GM12864 (cell line): Measurements from ENCODE around the gene YTHDF1.

Experiments used
- DNase-seq: peaks from one replicate; pipeline ENCODE4 v3.0.0-alpha.2; 2011; ENCODE audit warnings: low read depth
- H3K4me3 ChIP-seq: 2 replicates; pipeline ENCODE4 v1.5.1; 2011; ENCODE audit warnings: mild to moderate bottlenecking, low read depth, low read length, control low read depth
- TF ChIP-seq, protein P1 (sequence below): IDR thresholded peaks from 2 replicates; pipeline ENCODE4 v1.5.1; 2011; ENCODE audit warnings: low read depth, mild to moderate bottlenecking, moderate library complexity, low read length, control low read depth, inconsistent platforms; ENCODE audit errors: missing control alignments

YTHDF1 gene

DNA sequence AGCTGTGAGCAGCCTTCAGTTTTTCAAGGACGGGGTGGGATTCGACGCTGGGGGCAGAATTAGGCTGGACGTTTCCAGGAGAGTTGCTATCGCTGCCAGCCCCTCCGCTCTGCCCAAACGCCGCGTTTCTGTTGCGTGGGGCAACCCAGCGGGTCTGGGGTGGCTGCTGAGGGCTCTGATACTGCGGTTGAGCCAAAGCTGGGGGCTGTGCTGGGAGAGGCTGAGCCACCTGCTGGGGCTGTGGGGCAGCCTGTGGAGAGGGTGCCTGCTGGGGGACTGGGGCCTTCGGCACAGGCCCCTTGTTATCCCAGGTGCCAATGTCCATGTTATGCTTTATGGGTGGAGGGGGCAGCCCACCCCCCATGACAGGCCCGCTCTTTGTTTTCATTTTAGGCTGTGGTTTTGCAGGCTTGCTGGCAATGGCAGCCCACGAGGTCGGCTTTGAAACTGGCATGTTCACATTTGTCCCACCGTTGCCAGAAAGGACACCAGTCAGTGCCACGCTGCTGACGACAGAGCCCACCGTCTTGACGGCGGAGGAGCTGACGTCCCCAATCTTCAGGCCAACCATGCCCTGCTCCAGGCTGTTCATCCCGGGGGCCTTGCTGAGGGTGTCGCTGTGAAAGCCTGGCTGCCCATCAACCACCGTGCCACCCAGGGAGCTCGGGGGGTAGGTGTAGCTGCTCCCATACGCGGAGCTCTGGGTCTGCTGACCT, 13.0 kb downstream of the YTHDF1 start:
- TF ChIP-seq, protein P1, sequence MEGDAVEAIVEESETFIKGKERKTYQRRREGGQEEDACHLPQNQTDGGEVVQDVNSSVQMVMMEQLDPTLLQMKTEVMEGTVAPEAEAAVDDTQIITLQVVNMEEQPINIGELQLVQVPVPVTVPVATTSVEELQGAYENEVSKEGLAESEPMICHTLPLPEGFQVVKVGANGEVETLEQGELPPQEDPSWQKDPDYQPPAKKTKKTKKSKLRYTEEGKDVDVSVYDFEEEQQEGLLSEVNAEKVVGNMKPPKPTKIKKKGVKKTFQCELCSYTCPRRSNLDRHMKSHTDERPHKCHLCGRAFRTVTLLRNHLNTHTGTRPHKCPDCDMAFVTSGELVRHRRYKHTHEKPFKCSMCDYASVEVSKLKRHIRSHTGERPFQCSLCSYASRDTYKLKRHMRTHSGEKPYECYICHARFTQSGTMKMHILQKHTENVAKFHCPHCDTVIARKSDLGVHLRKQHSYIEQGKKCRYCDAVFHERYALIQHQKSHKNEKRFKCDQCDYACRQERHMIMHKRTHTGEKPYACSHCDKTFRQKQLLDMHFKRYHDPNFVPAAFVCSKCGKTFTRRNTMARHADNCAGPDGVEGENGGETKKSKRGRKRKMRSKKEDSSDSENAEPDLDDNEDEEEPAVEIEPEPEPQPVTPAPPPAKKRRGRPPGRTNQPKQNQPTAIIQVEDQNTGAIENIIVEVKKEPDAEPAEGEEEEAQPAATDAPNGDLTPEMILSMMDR = no peak

DNA sequence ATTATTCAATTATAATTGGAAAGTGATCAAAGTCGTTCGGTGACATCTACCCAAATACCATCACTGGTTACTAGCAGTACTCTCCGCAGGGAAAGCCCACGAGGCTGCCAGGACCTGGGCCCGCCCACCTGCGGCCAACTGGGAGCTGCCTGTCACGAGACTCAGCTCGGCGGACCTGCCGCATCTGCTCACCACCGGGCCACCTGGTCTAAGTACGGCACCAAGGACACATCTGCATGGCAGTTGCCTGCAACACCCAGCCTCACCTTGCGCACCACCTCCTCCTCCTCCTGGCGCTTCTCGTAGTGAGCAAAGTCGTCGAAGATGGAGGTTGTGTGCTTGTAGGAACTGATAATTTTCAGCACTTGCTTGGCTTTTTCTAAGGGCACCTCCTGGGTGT, 13.9 kb downstream of the YTHDF1 start:
- H3K4me3 ChIP-seq = no peak overlapping the region
- DNase-seq = no peak
- TF ChIP-seq, protein P1 = no peak

More for the DNA sequence above, 13.0 kb downstream of the YTHDF1 start:
- H3K4me3 ChIP-seq = no peak overlapping the region
- DNase-seq = no peak

- DNase-seq = no peak
- TF ChIP-seq, protein P1 = no peak
- no peak overlapping the region for H3K4me3 ChIP-seq
Measured at GRCh38 chr20:63198606-63199005, 17.3 kb downstream of the YTHDF1 start.

DNA sequence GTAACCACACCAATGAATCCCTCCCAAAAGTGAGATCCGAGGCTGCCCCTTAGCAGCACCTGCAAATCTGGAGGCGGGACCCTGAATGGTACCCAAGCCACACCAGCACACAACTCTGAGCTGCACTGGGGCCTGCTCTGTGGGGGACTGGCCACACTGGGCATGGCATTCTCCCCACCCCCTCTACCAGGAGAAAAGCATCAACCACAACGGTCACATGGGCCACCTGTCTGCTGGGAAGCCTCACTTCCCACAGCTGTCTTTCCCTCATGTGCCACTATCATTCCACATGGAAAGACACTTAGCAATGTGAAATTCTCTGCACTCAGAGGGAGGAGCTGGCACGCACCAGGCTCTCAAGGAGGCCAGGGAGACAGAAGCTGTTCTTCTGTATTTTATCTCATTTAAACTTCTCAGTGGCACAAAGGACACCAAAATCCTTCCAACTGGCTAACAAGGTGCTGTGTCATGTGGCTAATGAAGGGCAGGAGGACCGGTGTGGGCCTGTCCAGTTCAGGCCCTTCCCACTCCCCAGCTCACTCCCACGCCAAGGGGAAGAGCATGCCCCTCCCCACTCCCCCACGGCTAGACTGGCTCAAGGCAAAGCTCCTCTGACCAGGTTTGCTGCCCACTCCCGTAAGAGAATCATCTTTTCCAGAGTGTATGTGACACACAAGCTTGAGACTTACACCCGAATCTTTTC, 19.0 kb downstream of the YTHDF1 start:
- DNase-seq = no peak
- H3K4me3 ChIP-seq = no peak overlapping the region
- TF ChIP-seq, protein P1 = no peak

GRCh38 chr20:63194797-63195173, 21.1 kb downstream of the YTHDF1 start:
- no peak overlapping the region for H3K4me3 ChIP-seq
- no peak for DNase-seq
- TF ChIP-seq, protein P1 = no peak

DNA sequence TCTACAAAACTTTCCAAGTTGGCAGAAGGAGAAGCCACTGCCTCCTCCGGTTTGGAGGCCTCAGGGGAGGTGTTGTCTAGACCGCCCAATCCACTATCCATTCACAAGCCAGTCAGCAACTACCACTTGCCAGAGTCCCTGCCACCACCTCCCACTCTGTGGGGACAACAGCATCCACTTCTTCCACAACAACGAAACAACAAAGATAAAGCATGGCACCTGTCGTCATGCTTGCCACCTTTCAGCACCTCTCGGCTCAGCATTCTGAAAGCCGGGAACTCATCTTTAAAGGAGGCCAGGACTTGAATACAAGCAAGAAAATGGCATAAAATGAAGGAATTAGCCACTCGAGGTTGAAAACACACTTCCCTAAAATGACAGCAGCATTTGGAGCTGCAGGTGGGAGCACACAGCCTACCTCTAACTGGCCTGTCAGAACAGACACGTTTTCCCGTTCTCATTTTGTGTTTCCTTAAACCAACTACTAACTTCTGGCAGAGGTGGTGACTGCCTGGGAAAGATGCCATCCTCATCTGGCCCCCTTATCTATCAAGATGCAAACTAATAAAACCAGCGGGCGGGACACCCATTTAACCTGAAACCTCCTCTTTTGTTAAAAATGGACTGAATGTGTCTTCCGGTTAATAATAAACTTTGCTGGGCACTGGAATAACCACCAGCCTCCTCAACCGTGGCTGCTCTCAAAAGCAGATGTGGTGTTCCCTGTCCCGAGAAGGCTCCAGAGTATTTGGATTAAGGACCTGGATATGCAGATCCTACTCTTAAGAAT, 21.7 kb downstream of the YTHDF1 start:
- H3K4me3 ChIP-seq = no peak overlapping the region
- DNase-seq = no peak
- TF ChIP-seq, protein P1 = no peak
